A673 (cell line): ENCODE results near the gene PHF3. TPM values are rescaled to one million over a fixed set of nuclear protein-coding genes. Genes with fewer than 3 reads are reported as not detected.

Source experiments
- BruUV-seq: library from RNA; stranded (reverse); fragments of 400-500 nt; replicated peaks from 2 replicates; lab custom pipeline; 2021; lab: Mats Ljungman, UMichigan
- CTCF ChIA-PET: fragments of 300-600 bp; sonication (Branson Sonifier 250); formaldehyde crosslinking; loops from one replicate; lab custom pipeline; 2022; ENCODE audit warnings: antibody characterized with exemption; lab: Charles Lee
- POLR2A ChIA-PET: fragments of 300-600 bp; sonication (Branson Sonifier 250); formaldehyde crosslinking; loops from one replicate; lab custom pipeline; 2022; ENCODE audit warnings: antibody characterized with exemption; ENCODE audit not compliant: low non-redundant PET; lab: Charles Lee
- DNase-seq: peaks from one replicate; pipeline ENCODE4 v3.0.0-alpha.2; 2015; ENCODE audit warnings: low spot score
- H3K27ac ChIP-seq: fragments of 200-600 bp; sonication (generic); 2 replicates; pipeline ENCODE4 v1.5.1; 2016; ENCODE audit warnings: mixed run types, low read depth, mild to moderate bottlenecking, mixed read lengths, antibody characterized with exemption, low read length; ENCODE audit not compliant: poor library complexity, severe bottlenecking
- H3K27me3 ChIP-seq: fragments of 200-600 bp; sonication (generic); replicated peaks from 2 replicates; pipeline ENCODE4 v1.6.1; 2017; ENCODE audit warnings: mixed run types, low read depth, mild to moderate bottlenecking, mixed read lengths, antibody characterized with exemption, low read length; ENCODE audit not compliant: insufficient read depth, poor library complexity
- H3K36me3 ChIP-seq: fragments of 200-600 bp; sonication (generic); 2 replicates; pipeline ENCODE4 v1.6.1; 2016; ENCODE audit warnings: mixed run types, mild to moderate bottlenecking, mixed read lengths, antibody characterized with exemption, low read length; ENCODE audit not compliant: insufficient read depth, poor library complexity, severe bottlenecking
- H3K4me1 ChIP-seq: fragments of 200-600 bp; sonication (generic); 2 replicates; pipeline ENCODE4 v1.6.1; 2017; ENCODE audit warnings: mixed run types, mild to moderate bottlenecking, mixed read lengths, antibody characterized with exemption, low read length; ENCODE audit not compliant: insufficient read depth, poor library complexity, severe bottlenecking
- H3K4me3 ChIP-seq: fragments of 200-600 bp; sonication (generic); 2 replicates; pipeline ENCODE4 v1.5.1; 2016; ENCODE audit warnings: low read depth, mixed run types, mild to moderate bottlenecking, mixed read lengths, low read length; ENCODE audit not compliant: poor library complexity, severe bottlenecking
- H3K9me3 ChIP-seq: fragments of 200-600 bp; sonication (generic); 2 replicates; pipeline ENCODE4 v1.6.1; 2016; ENCODE audit warnings: mixed run types, low read depth, mild to moderate bottlenecking, mixed read lengths, antibody characterized with exemption, low read length; ENCODE audit not compliant: poor library complexity, severe bottlenecking
- CTCF ChIP-seq: fragments of 300-800, 200-600 bp; sonication (generic); conservative IDR thresholded peaks from 2 replicates; pipeline ENCODE4 v1.5.1; 2017; ENCODE audit warnings: low read depth, mild to moderate bottlenecking, antibody characterized with exemption, low read length, moderate library complexity, mixed read lengths
- EZH2 ChIP-seq: fragments of 200-600 bp; sonication (generic); IDR thresholded peaks from 2 replicates; pipeline ENCODE4 v1.6.1; 2017; ENCODE audit warnings: borderline replicate concordance, low read depth, mild to moderate bottlenecking, mixed read lengths, antibody characterized with exemption, low read length; ENCODE audit not compliant: poor library complexity, severe bottlenecking
- intact Hi-C: fragments of 100-400 bp; cut with micrococcal nuclease; formaldehyde crosslinking; loops from one replicate; pipeline ENCODE4 v1.10.0; 2022; ENCODE audit not compliant: unreplicated experiment
- total RNA-seq: library from RNA; stranded (reverse); gene quantifications from 2 replicates; pipeline ENCODE4 v1.2.3, GENCODE V29; 2021

The PHF3 gene
- total RNA-seq, 1 experiment from 2014 or later: 52.0 TPM

- no peak overlapping the region for H3K4me3 ChIP-seq
- ChIA-PET CTCF (no interaction called here), POLR2A (no interaction called here)
- DNase-seq: no peak
- TF ChIP-seq EZH2 (no peak), CTCF (no peak)
- H3K27me3 ChIP-seq: no peaks in the 10 kb centered on the region
- no peaks in the 10 kb centered on the region for H3K36me3 ChIP-seq
- no peak overlapping the region for H3K27ac ChIP-seq
- BruUV-seq: no TSS peak
- H3K9me3 ChIP-seq: no peaks in the 10 kb centered on the region
- H3K4me1 ChIP-seq: peaks cover 4% of the 10 kb centered on the region
- intact Hi-C loops: no loop called here
Observed at GRCh38 chr6:63660757-63661156, 25.2 kb downstream of the PHF3 start.

- no peak for TF ChIP-seq CTCF
- TF ChIP-seq EZH2: no peak
- H3K9me3 ChIP-seq: no peaks in the 10 kb centered on the region
- ChIA-PET POLR2A (no interaction called here), CTCF (no interaction called here)
- H3K4me3 ChIP-seq: no peak overlapping the region
- peaks cover 4% of the 10 kb centered on the region for H3K4me1 ChIP-seq
- H3K27ac ChIP-seq: no peak overlapping the region
- no TSS peak for BruUV-seq
- DNase-seq: no peak
- H3K36me3 ChIP-seq: no peaks in the 10 kb centered on the region
- intact Hi-C loops: no loop called here
- no peaks in the 10 kb centered on the region for H3K27me3 ChIP-seq
Observed at GRCh38 chr6:63661769-63662168, 26.2 kb downstream of the PHF3 start.

GRCh38 chr6:63663147-63663955 lies 27.7 kb downstream of the PHF3 start:
- CTCF ChIA-PET: no interaction called here
- H3K4me1 ChIP-seq: peaks cover 4% of the 10 kb centered on the region
- intact Hi-C loops: no loop called here
- BruUV-seq: no TSS peak
- H3K27me3 ChIP-seq: no peaks in the 10 kb centered on the region
- H3K27ac ChIP-seq: no peak overlapping the region
- TF ChIP-seq EZH2 (no peak), CTCF (no peak)
- no peaks in the 10 kb centered on the region for H3K9me3 ChIP-seq
- DNase-seq: peak; percentile 12
- no peaks in the 10 kb centered on the region for H3K36me3 ChIP-seq
- H3K4me3 ChIP-seq: no peak overlapping the region
- POLR2A ChIA-PET: no interaction called here
